WTC11 (cell line): ENCODE measurements around the gene EHF. TPM values are rescaled to one million over a fixed set of nuclear protein-coding genes. Genes with fewer than 3 reads are reported as not detected.
A peak's percentile ranks its signal among the peaks of the same experiment; 100 is the strongest.

Experiments
- ATAC-seq: fragments of 200-7000 bp; cut with Tn5 transposase; 2 replicates; pipeline ENCODE4 v1.10.0; 2021; ENCODE audit warnings: mild to moderate bottlenecking, moderate library complexity
- CTCF ChIA-PET: fragments of 300-600 bp; sonication (Branson Sonifier 250); formaldehyde crosslinking; loops from one replicate; lab custom pipeline; 2021; ENCODE audit warnings: antibody characterized with exemption; lab: Charles Lee
- POLR2A ChIA-PET: fragments of 350-600 bp; sonication (Branson Sonifier 250); formaldehyde crosslinking; loops from one replicate; lab custom pipeline; 2021; ENCODE audit warnings: antibody characterized with exemption; lab: Charles Lee
- DNase-seq: peaks from one replicate; pipeline ENCODE4 v3.0.0; 2021; ENCODE audit warnings: low spot score
- H3K27ac Mint-ChIP-seq: 2 replicates; pipeline ENCODE4 v1.8.0; 2021; ENCODE audit warnings: mixed read lengths
- H3K27me3 Mint-ChIP-seq: 2 replicates; pipeline ENCODE4 v1.8.0; 2021; ENCODE audit warnings: low read depth, mild to moderate bottlenecking, moderate library complexity, mixed read lengths
- H3K36me3 Mint-ChIP-seq: 2 replicates; pipeline ENCODE4 v1.8.0; 2021; ENCODE audit warnings: mixed read lengths
- H3K4me1 Mint-ChIP-seq: 2 replicates; pipeline ENCODE4 v1.8.0; 2022; ENCODE audit warnings: mixed read lengths
- H3K4me3 Mint-ChIP-seq: 2 replicates; pipeline ENCODE4 v1.8.0; 2021; ENCODE audit warnings: mild to moderate bottlenecking, moderate library complexity, mixed read lengths
- H3K9me3 Mint-ChIP-seq: 2 replicates; pipeline ENCODE4 v1.8.0; 2021; ENCODE audit warnings: mixed read lengths
- ARID4B ChIP-seq: sonication (generic); formaldehyde crosslinking; IDR thresholded peaks from 2 replicates; pipeline ENCODE4 v1.8.0; 2023; ENCODE audit warnings: missing genetic modification reagents, mild to moderate bottlenecking, borderline replicate concordance
- CREM ChIP-seq: sonication (generic); formaldehyde crosslinking; IDR thresholded peaks from 2 replicates; pipeline ENCODE4 v1.8.1; 2022; ENCODE audit warnings: mild to moderate bottlenecking, missing genetic modification reagents, moderate library complexity
- CTCF ChIP-seq: fragments of 200-600 bp; IDR thresholded peaks from 2 replicates; pipeline ENCODE4 v1.8.0; 2022; ENCODE audit warnings: antibody characterized with exemption
- ESRRA ChIP-seq: sonication (generic); formaldehyde crosslinking; IDR thresholded peaks from 2 replicates; pipeline ENCODE4 v1.8.1; 2022; ENCODE audit warnings: mild to moderate bottlenecking, missing genetic modification reagents, borderline replicate concordance
- GTF2I ChIP-seq: fragments of 250-450 bp; sonication (Bioruptor Pico); conservative IDR thresholded peaks from 2 replicates; pipeline ENCODE4 v1.4.0; 2021; ENCODE audit warnings: mild to moderate bottlenecking
- IRF1 ChIP-seq: sonication (generic); formaldehyde crosslinking; IDR thresholded peaks from 2 replicates; pipeline ENCODE4 v1.8.0; 2023; ENCODE audit warnings: missing genetic modification reagents
- JAZF1 ChIP-seq: fragments of 250-450 bp; sonication (Bioruptor Pico); IDR thresholded peaks from 2 replicates; pipeline ENCODE4 v1.9.0; 2021; ENCODE audit warnings: moderate library complexity, mild to moderate bottlenecking, inconsistent platforms
- NR2C2 ChIP-seq: sonication (generic); formaldehyde crosslinking; IDR thresholded peaks from 2 replicates; pipeline ENCODE4 v1.8.0; 2022; ENCODE audit warnings: mild to moderate bottlenecking, missing genetic modification reagents
- PRRX2 ChIP-seq: fragments of 250-450 bp; sonication (Bioruptor Pico); IDR thresholded peaks from 2 replicates; pipeline ENCODE4 v1.8.0; 2021; ENCODE audit warnings: mild to moderate bottlenecking
- SOX15 ChIP-seq: fragments of 250-450 bp; sonication (Bioruptor Pico); IDR thresholded peaks from 2 replicates; pipeline ENCODE4 v1.9.0; 2021; ENCODE audit warnings: mild to moderate bottlenecking
- TEAD1 ChIP-seq: sonication (generic); formaldehyde crosslinking; IDR thresholded peaks from 2 replicates; pipeline ENCODE4 v1.8.0; 2022; ENCODE audit warnings: mild to moderate bottlenecking, missing genetic modification reagents
- TEAD4 ChIP-seq: sonication (generic); formaldehyde crosslinking; IDR thresholded peaks from 2 replicates; pipeline ENCODE4 v1.8.0; 2022; ENCODE audit warnings: mild to moderate bottlenecking, missing genetic modification reagents
- ZNF138 ChIP-seq: sonication (generic); formaldehyde crosslinking; conservative IDR thresholded peaks from 2 replicates; pipeline ENCODE4 v1.8.1; 2022; ENCODE audit warnings: mild to moderate bottlenecking, moderate library complexity, missing genetic modification reagents
- ZNF232 ChIP-seq: sonication (generic); formaldehyde crosslinking; IDR thresholded peaks from 2 replicates; pipeline ENCODE4 v1.8.0; 2022; ENCODE audit warnings: mild to moderate bottlenecking, missing genetic modification reagents
- ZNF512 ChIP-seq: sonication (generic); formaldehyde crosslinking; IDR thresholded peaks from 2 replicates; pipeline ENCODE4 v1.8.1; 2022; ENCODE audit warnings: missing genetic modification reagents, borderline replicate concordance
- ZSCAN18 ChIP-seq: fragments of 250-450 bp; sonication (Bioruptor Pico); IDR thresholded peaks from 2 replicates; pipeline ENCODE4 v2.1.2; 2022; ENCODE audit warnings: mild to moderate bottlenecking, moderate library complexity
- total RNA-seq: library from RNA; stranded (reverse); gene quantifications from 3 replicates; pipeline ENCODE4 v1.2.3, GENCODE V29; 2021

EHF gene
- total RNA-seq, 1 experiment from 2014 or later: 0.46 TPM

GRCh38 chr11:34586488-34587281 is 34.2 kb upstream of the EHF start:
- peaks cover 8% of the 10 kb centered on the region for H3K4me1 Mint-ChIP-seq
- no peaks in the 10 kb centered on the region for H3K27me3 Mint-ChIP-seq
- DNase-seq (no peak), ATAC-seq (peak; percentile 44)
- H3K27ac Mint-ChIP-seq: no peak overlapping the region
- CTCF ChIA-PET: interaction anchor here (0.7 to 2.3 kb wide), 12 partner anchors 8 to 329 kb away, joined by 3 to 12 read pairs (median 5); partner anchors contain the start of genes EHF and ELF5
- no peaks in the 10 kb centered on the region for H3K9me3 Mint-ChIP-seq
- H3K36me3 Mint-ChIP-seq: no peaks in the 10 kb centered on the region
- no peak overlapping the region for H3K4me3 Mint-ChIP-seq
- POLR2A ChIA-PET: no interaction called here
- TF ChIP-seq CTCF (0 out of 2 replicates have a peak, but pooled peaks have one; percentile 7), NR2C2 (CRISPR knock-in tag) (no peak), SOX15 (CRISPR knock-in tag) (no peak)

- no peak for DNase-seq
- H3K4me3 Mint-ChIP-seq: no peak overlapping the region
- ChIA-PET CTCF (interaction anchor here (1.5 to 2.3 kb wide), 4 partner anchors 34 to 312 kb away, joined by 4 to 12 read pairs (median 11); partner anchors contain the start of gene EHF), POLR2A (no interaction called here)
- no peaks in the 10 kb centered on the region for H3K36me3 Mint-ChIP-seq
- H3K4me1 Mint-ChIP-seq: peaks cover 8% of the 10 kb centered on the region
- H3K27ac Mint-ChIP-seq: no peak overlapping the region
- no peak for ATAC-seq
- TF ChIP-seq CREM (CRISPR knock-in tag) (no peak), GTF2I (CRISPR knock-in tag) (no peak), ZSCAN18 (CRISPR knock-in tag) (no peak), PRRX2 (CRISPR knock-in tag) (no peak), JAZF1 (CRISPR knock-in tag) (no peak), IRF1 (CRISPR knock-in tag) (no peak), ZNF232 (CRISPR knock-in tag) (no peak), ZNF512 (CRISPR knock-in tag) (no peak), ZNF138 (no peak), ARID4B (no peak), TEAD1 (CRISPR knock-in tag) (no peak), ESRRA (no peak), NR2C2 (CRISPR knock-in tag) (no peak), TEAD4 (no peak)
- peaks cover 2% of the 10 kb centered on the region for H3K9me3 Mint-ChIP-seq
- no peaks in the 10 kb centered on the region for H3K27me3 Mint-ChIP-seq
These were observed 33.6 kb upstream of the EHF start for GRCh38 chr11:34587282-34587677.
